Femur (tissue), 1 donor: ENCODE data around the gene MRAP2.

ENCODE experiments used
- DNase-seq: peaks from one replicate; pipeline ENCODE4 v3.0.0-alpha.2; 2017

The MRAP2 gene, protein sequence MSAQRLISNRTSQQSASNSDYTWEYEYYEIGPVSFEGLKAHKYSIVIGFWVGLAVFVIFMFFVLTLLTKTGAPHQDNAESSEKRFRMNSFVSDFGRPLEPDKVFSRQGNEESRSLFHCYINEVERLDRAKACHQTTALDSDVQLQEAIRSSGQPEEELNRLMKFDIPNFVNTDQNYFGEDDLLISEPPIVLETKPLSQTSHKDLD

DNA sequence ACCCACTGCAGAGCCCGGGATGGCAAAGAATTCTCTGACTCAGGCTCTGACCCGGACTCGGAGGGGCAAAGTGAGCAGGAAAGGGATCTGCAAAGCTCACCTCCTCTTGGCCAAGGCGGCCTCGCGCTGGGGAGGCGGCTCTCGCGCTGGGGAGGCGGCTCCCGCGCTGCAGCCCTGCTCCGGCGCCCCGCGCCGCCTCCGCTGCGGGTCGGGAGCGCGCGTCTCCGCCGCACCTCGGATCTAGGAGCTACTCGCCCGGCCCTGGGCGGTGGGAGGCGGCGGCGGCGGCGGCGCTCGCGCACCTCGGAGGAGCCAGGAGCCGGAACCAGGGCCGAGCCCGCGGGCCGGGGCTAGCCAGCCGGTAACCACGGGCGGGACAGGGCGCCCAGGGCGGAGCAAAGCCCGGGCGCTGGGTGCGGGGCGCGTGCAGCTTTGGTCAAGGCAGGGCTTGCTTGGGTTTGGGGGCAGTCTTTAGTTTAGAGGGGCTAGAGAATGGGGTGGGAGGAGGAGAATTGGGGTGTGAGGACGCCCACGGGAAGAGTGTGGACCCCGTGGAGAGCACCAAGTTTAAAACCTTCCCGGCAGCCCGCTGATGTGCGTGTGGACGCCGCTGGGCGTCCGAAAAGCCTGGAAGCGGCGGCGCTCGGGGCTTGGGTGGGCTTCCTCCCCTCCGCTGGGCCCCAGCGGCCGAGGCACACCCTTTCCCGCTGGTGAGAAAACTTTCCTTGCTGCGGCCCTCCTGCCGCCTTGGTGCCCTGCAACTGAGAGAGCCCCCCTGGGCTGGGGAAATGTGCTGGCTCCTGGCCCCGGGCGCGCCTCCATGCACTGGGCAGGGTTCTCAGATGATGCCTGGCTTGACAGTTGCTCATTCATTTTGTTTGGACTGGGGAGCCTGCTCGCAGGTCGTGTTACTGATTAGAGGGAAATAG, at the start of gene MRAP2:
Gene MRAP2 (plus strand): TSS at position 250 of the 929 bp plus-strand sequence. CDS start 21,547 bp downstream, outside the sequence.
- peak; percentile 49 for DNase-seq

GRCh38 chr6:83984411-83984810, 49.2 kb upstream of the MRAP2 start:
- DNase-seq, result no peak

DNA sequence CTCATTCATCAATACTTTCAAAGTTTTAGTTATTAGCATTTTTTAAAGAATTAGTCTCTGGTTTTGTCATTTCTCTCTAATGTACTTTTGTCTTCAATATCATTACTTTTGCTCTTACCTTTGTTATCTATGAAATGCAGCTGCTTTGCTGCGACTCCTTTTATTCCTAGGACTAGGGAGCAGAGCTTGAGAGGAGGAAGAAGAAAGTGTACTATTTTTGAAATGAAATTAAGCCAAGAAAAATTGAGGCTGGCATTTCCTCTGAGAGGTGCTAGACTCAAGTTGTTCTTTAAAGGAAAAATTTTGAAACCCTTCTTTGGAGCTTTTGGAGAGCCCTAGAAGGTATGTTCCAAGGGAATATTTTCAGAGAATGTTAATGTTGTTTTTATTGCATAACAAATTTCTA, 48.3 kb upstream of the MRAP2 start:
- no peak for DNase-seq

DNA sequence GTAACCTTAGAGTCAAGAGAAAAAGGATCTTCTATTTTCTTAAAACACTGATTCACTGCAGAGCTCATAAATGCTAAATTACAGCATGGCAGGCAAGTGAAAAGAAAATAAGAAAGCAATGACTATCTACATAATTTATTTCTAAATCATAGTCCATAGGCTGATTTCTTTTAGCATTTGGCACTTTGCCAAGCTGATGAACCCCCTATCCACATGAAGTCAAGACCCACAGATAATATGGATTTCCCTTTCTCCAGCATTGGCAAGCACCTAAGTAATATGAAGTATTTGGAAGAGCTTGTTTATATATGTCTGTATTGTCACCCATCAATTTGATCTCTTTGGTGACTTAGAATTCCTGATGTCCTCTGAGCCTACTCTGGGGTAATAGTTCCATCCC, 47.9 kb upstream of the MRAP2 start:
- DNase-seq, result no peak

DNA sequence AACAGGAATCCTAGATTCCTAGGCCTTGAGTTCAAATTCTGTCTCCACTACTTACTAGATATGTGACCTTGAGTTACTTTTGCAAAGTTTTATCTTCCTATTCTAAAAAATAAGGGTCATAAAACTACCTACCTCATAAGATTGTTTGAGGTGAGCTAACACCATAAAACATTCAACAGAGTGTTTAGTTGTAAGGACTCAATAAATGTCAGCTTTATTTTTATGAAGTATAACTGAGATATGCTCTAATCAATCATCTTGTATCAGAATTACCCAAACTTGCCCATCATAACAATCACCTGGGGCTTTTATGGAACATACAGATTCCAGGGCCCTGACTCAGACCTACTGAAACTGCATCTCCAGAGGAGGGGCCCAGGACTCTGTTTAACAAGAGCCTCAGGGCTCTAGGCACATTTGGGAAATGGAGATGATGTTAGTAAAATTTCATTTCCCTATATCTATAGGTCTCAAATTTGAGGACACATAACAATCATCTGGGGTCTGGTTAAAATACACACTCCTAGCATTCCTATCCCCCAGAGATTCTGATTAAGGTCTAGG, 35.5 kb upstream of the MRAP2 start:
- no peak for DNase-seq

- DNase-seq, result no peak
Measured at GRCh38 chr6:84001119-84001518, 32.5 kb upstream of the MRAP2 start.

- DNase-seq, result no peak
Measured at GRCh38 chr6:84002226-84002625, 31.3 kb upstream of the MRAP2 start.

DNA sequence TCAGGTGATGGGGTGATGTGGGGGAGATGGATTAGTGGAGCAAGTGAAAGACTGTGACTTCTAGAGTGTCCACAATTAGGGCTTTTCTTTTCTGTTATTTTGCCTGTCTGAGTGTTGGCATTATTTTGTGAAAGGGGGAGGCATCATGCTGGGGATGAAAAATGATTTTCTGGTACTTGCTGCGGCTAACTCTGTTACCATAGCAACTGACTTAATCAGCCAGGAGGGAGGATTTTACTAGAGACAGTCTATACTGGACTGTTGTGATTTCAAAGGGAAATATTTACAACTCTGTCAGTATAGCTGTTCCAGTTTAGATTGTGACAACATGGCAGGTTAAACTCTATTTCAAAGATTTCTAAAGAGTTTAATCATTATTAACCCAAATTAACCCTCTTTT, 30.4 kb upstream of the MRAP2 start:
- no peak for DNase-seq

- DNase-seq, result no peak
Measured at GRCh38 chr6:84003654-84004053, 29.9 kb upstream of the MRAP2 start.

GRCh38 chr6:84007871-84008270, 25.7 kb upstream of the MRAP2 start:
- DNase-seq, result no peak

DNA sequence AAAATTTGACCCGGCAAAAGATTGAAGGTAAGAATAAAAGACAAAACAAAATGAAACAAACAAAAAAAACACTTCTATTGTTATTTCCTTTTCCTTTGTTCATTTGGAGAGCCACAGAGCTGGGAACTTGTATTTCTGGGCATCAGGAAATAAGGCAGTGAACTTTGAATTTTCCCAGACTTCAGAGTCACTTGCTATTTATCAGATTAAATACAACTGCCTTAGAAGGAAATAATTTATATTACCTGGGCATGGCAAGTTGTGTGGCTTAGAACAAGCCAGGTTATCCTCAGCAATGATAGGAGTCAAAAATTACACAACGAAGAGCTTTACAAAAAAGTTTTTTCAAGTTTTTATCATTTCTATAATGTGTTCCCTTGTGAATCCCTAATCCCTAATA, 20.2 kb upstream of the MRAP2 start:
- DNase-seq, result no peak

GRCh38 chr6:84013931-84014330, 19.6 kb upstream of the MRAP2 start:
- no peak for DNase-seq

DNA sequence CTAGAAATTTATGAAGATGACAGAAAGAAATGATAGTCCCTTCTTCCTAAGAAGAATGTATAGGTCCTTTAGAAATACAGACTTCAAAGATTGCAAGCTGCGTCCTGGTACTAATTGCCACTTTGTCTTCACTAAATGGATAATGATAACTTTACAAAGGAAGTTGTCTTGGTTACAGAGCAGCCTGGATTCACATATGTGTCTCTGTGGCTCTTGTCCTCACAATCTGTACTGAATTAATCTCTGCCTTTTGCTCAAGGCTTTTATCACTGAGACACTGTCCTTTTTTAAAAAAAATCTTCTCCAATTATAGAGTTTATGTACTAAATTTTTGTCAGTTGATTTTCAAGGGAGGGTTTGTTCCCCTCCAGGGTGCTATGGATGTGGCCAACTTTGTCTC, 17.5 kb upstream of the MRAP2 start:
- DNase-seq, result no peak

- DNase-seq, result no peak
Measured at GRCh38 chr6:84017709-84018452, 15.7 kb upstream of the MRAP2 start.

DNA sequence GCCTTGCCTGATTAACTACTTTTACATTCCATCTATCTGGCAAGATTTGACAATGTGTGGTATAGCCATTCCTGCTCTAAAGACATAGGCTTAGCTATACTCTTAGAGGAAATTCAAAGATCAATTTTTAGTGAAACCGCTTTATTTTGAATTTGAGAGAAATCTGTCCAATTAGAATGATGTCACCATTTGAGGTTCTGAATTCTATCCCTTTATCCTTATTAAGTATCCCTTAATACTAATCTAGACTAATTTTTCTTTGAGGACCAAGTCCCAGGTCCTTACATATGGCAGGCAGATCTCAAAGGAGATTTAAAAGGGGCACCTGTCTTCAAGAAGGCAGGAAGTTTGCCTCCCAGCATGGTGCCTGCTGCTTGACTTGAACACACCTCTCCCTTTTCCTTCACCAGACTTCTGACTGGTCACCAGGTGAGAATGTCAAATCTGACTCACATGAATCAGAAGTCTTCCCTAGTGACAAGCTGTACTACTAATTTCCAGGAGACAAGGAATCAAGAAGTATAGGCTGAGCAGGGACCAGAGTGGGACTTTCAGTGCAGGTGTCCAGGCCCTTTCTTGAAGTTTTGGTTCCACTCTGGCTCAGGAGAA, 15.0 kb upstream of the MRAP2 start:
- no peak for DNase-seq

DNA sequence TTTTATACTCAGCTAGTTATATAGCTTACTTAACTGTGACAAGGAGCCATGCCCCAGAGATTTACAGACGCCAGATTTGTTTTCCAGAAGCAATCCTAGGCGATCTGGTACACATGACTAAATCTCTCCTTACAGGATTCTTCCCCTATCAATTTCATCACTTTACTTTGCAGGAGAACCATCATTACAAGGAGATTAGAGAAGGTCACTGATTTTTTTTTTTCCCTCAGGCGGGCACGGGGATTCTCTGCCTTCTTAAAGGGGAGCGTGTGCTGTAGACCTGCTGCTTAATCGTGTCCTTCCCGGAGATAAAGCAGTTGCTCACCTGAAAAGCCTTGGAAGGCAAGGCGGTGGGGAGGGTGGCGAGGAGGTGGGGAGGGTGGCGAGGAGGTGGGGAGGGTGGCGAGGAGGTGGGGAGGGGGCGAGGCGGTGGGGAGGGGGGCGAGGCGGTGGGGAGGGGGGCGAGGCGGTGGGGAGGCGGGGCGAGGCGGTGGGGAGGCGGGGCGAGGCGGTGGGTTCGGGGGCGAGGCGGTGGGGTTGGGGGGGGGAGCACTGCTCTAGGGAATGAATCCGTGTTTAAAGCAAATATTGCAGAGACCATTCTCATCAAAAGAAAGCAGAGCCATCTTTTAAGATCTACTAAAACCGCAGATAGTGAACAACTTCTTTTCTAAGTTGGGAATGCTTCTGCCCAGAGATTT, 14.3 kb upstream of the MRAP2 start:
- DNase-seq, result no peak

GRCh38 chr6:84019842-84020211, 13.7 kb upstream of the MRAP2 start:
- no peak for DNase-seq

- no peak for DNase-seq
Measured at GRCh38 chr6:84021625-84022024, 11.9 kb upstream of the MRAP2 start.

DNA sequence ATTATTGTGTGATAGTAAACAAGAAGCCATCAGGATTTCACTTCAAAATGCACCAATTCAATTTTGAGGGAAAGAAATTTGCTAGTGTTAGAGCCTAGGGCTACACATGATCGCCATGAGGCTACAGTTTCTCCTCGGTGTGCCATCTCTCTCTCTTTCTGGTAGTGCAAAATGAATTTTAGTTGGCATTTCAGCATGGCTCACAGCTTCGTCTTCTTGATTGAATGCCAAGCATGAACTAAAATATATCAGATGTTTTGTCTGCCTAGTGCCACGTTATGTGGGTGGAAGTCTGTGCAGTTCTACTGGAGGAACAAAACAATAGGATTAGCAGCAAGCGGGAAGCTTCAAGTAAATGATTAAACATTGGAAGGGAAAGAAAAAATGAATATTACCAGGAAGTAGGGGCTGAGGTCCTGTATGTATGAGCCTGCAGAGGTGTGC, 6.8 kb upstream of the MRAP2 start:
- DNase-seq, result no peak

- DNase-seq, result peak; percentile 68
Measured at GRCh38 chr6:84027340-84028181, 6.0 kb upstream of the MRAP2 start.

DNA sequence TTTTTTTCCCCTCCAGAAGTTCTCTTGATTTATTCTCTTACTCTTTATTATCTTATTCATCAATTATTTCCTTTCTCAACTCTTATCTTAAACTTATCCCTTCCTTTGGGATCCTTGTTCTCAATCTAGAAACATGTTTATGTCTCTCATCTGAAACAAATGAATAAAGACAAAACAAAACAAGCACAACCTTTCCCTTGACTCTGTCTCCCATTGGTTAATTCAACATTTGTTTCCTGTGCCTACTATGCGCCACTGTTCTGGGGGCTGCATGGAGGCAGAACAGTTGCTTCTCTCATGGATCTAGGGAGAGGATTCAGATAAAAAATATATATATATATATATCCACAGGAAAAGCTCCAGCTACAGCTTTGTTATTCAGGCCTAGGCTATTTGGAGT, 5.2 kb upstream of the MRAP2 start:
- DNase-seq, result no peak
